ENCODE measurements around the gene KCNMA1.
A peak's percentile ranks its signal among the peaks of the same experiment; 100 is the strongest.

KCNMA1 gene

DNA sequence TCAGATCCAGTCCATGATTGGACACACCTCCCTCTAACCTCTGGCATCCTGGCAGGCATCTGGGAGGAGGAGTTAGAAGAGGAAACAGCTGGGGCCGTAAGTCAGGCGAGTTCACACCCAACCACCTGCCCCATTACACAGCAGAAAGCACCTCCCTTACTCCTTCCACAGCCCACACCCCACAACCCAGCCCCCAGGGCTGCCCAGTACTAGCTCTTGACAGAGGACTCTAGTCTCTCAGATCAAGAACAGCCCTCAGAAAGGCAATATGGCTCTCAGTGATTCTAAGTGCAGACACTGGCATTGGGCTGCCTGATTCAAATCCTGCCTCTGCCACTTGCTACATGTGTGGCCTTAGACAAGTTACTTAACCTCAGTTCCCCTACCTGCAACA, 34.1 kb downstream of the KCNMA1 start:
- Histone ChIP-seq H3K27ac (ENCODE audit: low read length) (peak overlapping the region; percentile 41), H3K27me3 (ENCODE audit: control insufficient read depth in 1 of 2, insufficient read depth in 2 of 2, low read length in 2 of 2) (no peaks in the 10 kb centered on the region), H3K9ac (ENCODE audit: low read length in 2 of 2) (peak overlapping the region; percentile 13 to 16), H3K4me3 (ENCODE audit: low read length in 2 of 2) (peak overlapping the region in 1 of 2 donors; percentile 29), H3K9me3 (ENCODE audit: control insufficient read depth in 2 of 2, low read length in 2 of 2) (no peaks in the 10 kb centered on the region), H3K36me3 (ENCODE audit: control insufficient read depth in 2 of 2, insufficient read depth in 2 of 2, low read length in 2 of 2) (no peaks in the 10 kb centered on the region), H3K4me1 (ENCODE audit: control insufficient read depth, insufficient read depth, low read length) (peaks cover 67% of the 10 kb centered on the region)

GRCh38 chr10:77602913-77603533, 34.6 kb downstream of the KCNMA1 start:
- Histone ChIP-seq H3K27ac (ENCODE audit: low read length) (peak overlapping the region; percentile 41), H3K4me1 (ENCODE audit: control insufficient read depth, insufficient read depth, low read length) (peaks cover 68% of the 10 kb centered on the region), H3K9ac (ENCODE audit: low read length in 2 of 2) (no peak overlapping the region), H3K36me3 (ENCODE audit: control insufficient read depth in 2 of 2, insufficient read depth in 2 of 2, low read length in 2 of 2) (no peaks in the 10 kb centered on the region), H3K4me3 (ENCODE audit: low read length in 2 of 2) (peak overlapping the region in 1 of 2 donors; percentile 29), H3K27me3 (ENCODE audit: control insufficient read depth in 1 of 2, insufficient read depth in 2 of 2, low read length in 2 of 2) (no peaks in the 10 kb centered on the region), H3K9me3 (ENCODE audit: control insufficient read depth in 2 of 2, low read length in 2 of 2) (no peaks in the 10 kb centered on the region)

GRCh38 chr10:77602231-77602912, 35.2 kb downstream of the KCNMA1 start:
- H3K4me3 ChIP-seq (ENCODE audit: low read length in 2 of 2), result no peak overlapping the region
- peaks cover 67% of the 10 kb centered on the region for H3K4me1 ChIP-seq (ENCODE audit: control insufficient read depth, insufficient read depth, low read length)
- no peak overlapping the region for H3K9ac ChIP-seq (ENCODE audit: low read length in 2 of 2)
- no peaks in the 10 kb centered on the region for H3K36me3 ChIP-seq (ENCODE audit: control insufficient read depth in 2 of 2, insufficient read depth in 2 of 2, low read length in 2 of 2)
- peak overlapping the region; percentile 41 for H3K27ac ChIP-seq (ENCODE audit: low read length)
- no peaks in the 10 kb centered on the region for H3K9me3 ChIP-seq (ENCODE audit: control insufficient read depth in 2 of 2, low read length in 2 of 2)
- no peaks in the 10 kb centered on the region for H3K27me3 ChIP-seq (ENCODE audit: control insufficient read depth in 1 of 2, insufficient read depth in 2 of 2, low read length in 2 of 2)

DNA sequence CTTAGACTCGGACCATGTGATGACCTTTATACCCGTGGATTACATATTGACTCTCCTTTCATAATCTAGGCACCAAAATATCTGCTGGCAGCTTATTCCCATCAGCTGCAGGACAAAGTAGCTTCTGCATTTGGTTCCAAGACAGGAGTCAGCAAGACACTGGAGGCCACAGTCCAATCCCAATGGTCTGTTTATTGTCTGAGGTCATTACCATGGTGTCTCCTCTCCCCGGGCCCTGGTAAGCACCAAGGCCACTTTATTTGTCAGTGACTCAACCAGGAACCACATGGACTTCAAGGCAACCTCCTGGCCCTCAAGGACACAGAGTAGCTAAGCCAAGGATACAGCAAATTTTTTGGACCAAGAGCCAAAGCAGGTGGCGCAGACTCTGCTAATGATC, 36.1 kb downstream of the KCNMA1 start:
- H3K4me1 ChIP-seq (ENCODE audit: control insufficient read depth, insufficient read depth, low read length), result peaks cover 61% of the 10 kb centered on the region
- H3K4me3 ChIP-seq (ENCODE audit: low read length in 2 of 2), result no peak overlapping the region
- peak overlapping the region; percentile 18 for H3K27ac ChIP-seq (ENCODE audit: low read length)
- no peak overlapping the region for H3K9ac ChIP-seq (ENCODE audit: low read length in 2 of 2)
- no peaks in the 10 kb centered on the region for H3K36me3 ChIP-seq (ENCODE audit: control insufficient read depth in 2 of 2, insufficient read depth in 2 of 2, low read length in 2 of 2)
- H3K9me3 ChIP-seq (ENCODE audit: control insufficient read depth in 2 of 2, low read length in 2 of 2), result no peaks in the 10 kb centered on the region
- H3K27me3 ChIP-seq (ENCODE audit: control insufficient read depth in 1 of 2, insufficient read depth in 2 of 2, low read length in 2 of 2), result no peaks in the 10 kb centered on the region

DNA sequence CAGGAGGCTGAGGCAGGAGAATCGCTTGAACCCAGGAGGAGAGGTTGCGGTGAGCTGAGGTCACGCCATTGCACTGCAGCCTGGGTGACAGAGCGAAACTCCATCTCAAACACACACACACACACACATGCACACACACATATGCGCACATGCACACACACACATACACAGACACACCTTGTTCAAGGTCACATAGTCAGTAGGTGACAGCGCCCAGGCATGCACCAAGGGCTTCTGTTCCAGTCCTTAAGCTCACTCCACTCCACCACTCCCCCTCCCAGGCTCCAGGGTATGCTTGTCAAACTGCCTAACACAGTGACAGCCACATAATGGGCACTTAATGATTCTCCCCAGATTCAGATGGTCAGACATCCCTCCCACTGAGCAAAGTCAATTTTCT, 37.0 kb downstream of the KCNMA1 start:
- Histone ChIP-seq H3K27ac (ENCODE audit: low read length) (no peak overlapping the region), H3K36me3 (ENCODE audit: control insufficient read depth in 2 of 2, insufficient read depth in 2 of 2, low read length in 2 of 2) (no peaks in the 10 kb centered on the region), H3K4me1 (ENCODE audit: control insufficient read depth, insufficient read depth, low read length) (peaks cover 55% of the 10 kb centered on the region), H3K27me3 (ENCODE audit: control insufficient read depth in 1 of 2, insufficient read depth in 2 of 2, low read length in 2 of 2) (no peaks in the 10 kb centered on the region), H3K4me3 (ENCODE audit: low read length in 2 of 2) (no peak overlapping the region), H3K9ac (ENCODE audit: low read length in 2 of 2) (no peak overlapping the region), H3K9me3 (ENCODE audit: control insufficient read depth in 2 of 2, low read length in 2 of 2) (no peaks in the 10 kb centered on the region)

DNA sequence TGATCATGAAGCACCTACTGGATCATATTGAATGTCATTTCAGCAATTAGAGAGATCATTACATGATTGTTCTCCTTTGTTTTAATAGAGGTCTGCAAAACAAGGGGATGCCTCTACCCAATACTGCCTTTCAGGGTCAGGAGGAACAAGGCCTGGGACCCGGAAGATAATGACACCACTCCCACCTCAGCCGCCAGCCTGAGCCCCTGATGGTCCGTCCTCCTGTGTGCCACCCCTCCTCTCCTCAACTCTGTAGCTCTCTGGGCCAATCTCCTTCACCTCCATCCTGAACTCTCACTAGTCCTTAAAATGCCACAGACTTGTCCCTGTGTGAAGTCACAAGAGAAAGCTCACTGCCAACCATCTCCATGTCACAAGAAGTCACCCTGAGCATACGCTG, 38.0 kb downstream of the KCNMA1 start:
- Histone ChIP-seq H3K4me3 (ENCODE audit: low read length in 2 of 2) (no peak overlapping the region), H3K9ac (ENCODE audit: low read length in 2 of 2) (no peak overlapping the region)

DNA sequence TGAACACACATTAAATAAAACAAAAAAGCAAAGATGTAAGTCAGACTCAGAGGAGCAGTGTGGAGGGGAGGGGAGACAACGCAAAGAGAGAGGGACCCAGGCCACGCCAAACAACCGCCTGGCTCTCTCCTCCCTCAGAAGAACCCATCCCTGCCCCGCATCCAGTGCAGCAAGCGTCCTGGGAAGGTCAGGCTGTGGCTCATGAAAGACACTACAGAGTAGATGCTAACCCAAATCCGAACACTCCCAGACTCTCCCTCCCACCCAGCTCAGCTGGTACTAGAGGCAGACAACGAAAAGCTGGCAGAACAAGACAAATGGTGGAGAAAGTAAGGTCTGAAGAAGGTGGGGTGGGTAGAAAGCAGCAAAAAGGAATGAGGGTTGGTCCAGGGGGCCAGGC, 39.0 kb downstream of the KCNMA1 start:
- Histone ChIP-seq H3K4me1 (ENCODE audit: control insufficient read depth, insufficient read depth, low read length) (peaks cover 46% of the 10 kb centered on the region), H3K4me3 (ENCODE audit: low read length in 2 of 2) (no peak overlapping the region), H3K36me3 (ENCODE audit: control insufficient read depth in 2 of 2, insufficient read depth in 2 of 2, low read length in 2 of 2) (no peaks in the 10 kb centered on the region), H3K9me3 (ENCODE audit: control insufficient read depth in 2 of 2, low read length in 2 of 2) (no peaks in the 10 kb centered on the region), H3K27ac (ENCODE audit: low read length) (no peak overlapping the region), H3K9ac (ENCODE audit: low read length in 2 of 2) (no peak overlapping the region), H3K27me3 (ENCODE audit: control insufficient read depth in 1 of 2, insufficient read depth in 2 of 2, low read length in 2 of 2) (no peaks in the 10 kb centered on the region)

More for the DNA sequence above, 38.0 kb downstream of the KCNMA1 start:
- no peaks in the 10 kb centered on the region for H3K36me3 ChIP-seq (ENCODE audit: control insufficient read depth in 2 of 2, insufficient read depth in 2 of 2, low read length in 2 of 2)
- H3K27ac ChIP-seq (ENCODE audit: low read length), result no peak overlapping the region
- no peaks in the 10 kb centered on the region for H3K9me3 ChIP-seq (ENCODE audit: control insufficient read depth in 2 of 2, low read length in 2 of 2)
- no peaks in the 10 kb centered on the region for H3K27me3 ChIP-seq (ENCODE audit: control insufficient read depth in 1 of 2, insufficient read depth in 2 of 2, low read length in 2 of 2)
- peaks cover 45% of the 10 kb centered on the region for H3K4me1 ChIP-seq (ENCODE audit: control insufficient read depth, insufficient read depth, low read length)

DNA sequence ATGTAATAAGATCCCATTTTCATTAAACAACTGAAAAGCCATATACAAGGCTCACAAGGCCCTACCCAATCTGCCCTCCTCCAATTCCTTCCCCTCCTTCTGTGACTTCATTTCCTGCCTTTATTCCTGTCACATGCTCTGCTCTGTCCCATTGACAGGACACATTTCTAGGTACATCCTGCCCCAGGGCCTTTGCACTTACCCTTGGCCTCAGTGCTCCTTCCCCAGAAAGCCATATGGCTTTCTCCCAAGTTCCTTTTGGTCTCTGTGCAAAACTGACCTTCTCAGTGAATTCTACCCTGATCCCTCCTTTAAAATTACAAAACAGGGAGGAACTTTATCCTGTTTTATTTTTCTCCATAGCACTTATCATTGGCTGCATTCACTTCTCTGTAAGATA, 40.0 kb downstream of the KCNMA1 start:
- H3K9me3 ChIP-seq (ENCODE audit: control insufficient read depth in 2 of 2, low read length in 2 of 2), result no peaks in the 10 kb centered on the region
- H3K27ac ChIP-seq (ENCODE audit: low read length), result no peak overlapping the region
- H3K4me3 ChIP-seq (ENCODE audit: low read length in 2 of 2), result no peak overlapping the region
- peaks cover 45% of the 10 kb centered on the region for H3K4me1 ChIP-seq (ENCODE audit: control insufficient read depth, insufficient read depth, low read length)
- no peaks in the 10 kb centered on the region for H3K27me3 ChIP-seq (ENCODE audit: control insufficient read depth in 1 of 2, insufficient read depth in 2 of 2, low read length in 2 of 2)
- H3K36me3 ChIP-seq (ENCODE audit: control insufficient read depth in 2 of 2, insufficient read depth in 2 of 2, low read length in 2 of 2), result no peaks in the 10 kb centered on the region
- no peak overlapping the region for H3K9ac ChIP-seq (ENCODE audit: low read length in 2 of 2)

GRCh38 chr10:77594471-77594783, 43.2 kb downstream of the KCNMA1 start:
- Histone ChIP-seq H3K4me1 (ENCODE audit: control insufficient read depth, insufficient read depth, low read length) (peaks cover 48% of the 10 kb centered on the region), H3K27ac (ENCODE audit: low read length) (peak overlapping the region; percentile 18), H3K36me3 (ENCODE audit: control insufficient read depth in 2 of 2, insufficient read depth in 2 of 2, low read length in 2 of 2) (no peaks in the 10 kb centered on the region)

GRCh38 chr10:77593771-77594470, 43.7 kb downstream of the KCNMA1 start:
- Histone ChIP-seq H3K4me3 (ENCODE audit: low read length in 2 of 2) (no peak overlapping the region), H3K4me1 (ENCODE audit: control insufficient read depth, insufficient read depth, low read length) (peaks cover 47% of the 10 kb centered on the region), H3K9me3 (ENCODE audit: control insufficient read depth in 2 of 2, low read length in 2 of 2) (no peaks in the 10 kb centered on the region), H3K9ac (ENCODE audit: low read length in 2 of 2) (no peak overlapping the region), H3K36me3 (ENCODE audit: control insufficient read depth in 2 of 2, insufficient read depth in 2 of 2, low read length in 2 of 2) (no peaks in the 10 kb centered on the region), H3K27me3 (ENCODE audit: control insufficient read depth in 1 of 2, insufficient read depth in 2 of 2, low read length in 2 of 2) (no peaks in the 10 kb centered on the region), H3K27ac (ENCODE audit: low read length) (peak overlapping the region; percentile 18)

More at GRCh38 chr10:77594471-77594783, 43.2 kb downstream of the KCNMA1 start:
- no peaks in the 10 kb centered on the region for H3K9me3 ChIP-seq (ENCODE audit: control insufficient read depth in 2 of 2, low read length in 2 of 2)
- no peaks in the 10 kb centered on the region for H3K27me3 ChIP-seq (ENCODE audit: control insufficient read depth in 1 of 2, insufficient read depth in 2 of 2, low read length in 2 of 2)
- no peak overlapping the region for H3K9ac ChIP-seq (ENCODE audit: low read length in 2 of 2)
- no peak overlapping the region for H3K4me3 ChIP-seq (ENCODE audit: low read length in 2 of 2)
